GM12878 (cell line): ENCODE results near the gene GGT7. TPM values are rescaled to one million over a fixed set of nuclear protein-coding genes. Genes with fewer than 3 reads are reported as not detected.

ENCODE experiments used
- ATAC-seq: fragments of 200-7000 bp; cut with Tn5 transposase; 3 replicates; pipeline ENCODE4 v1.9.1; 2020; ENCODE audit warnings: mild to moderate bottlenecking, moderate library complexity
- BruUV-seq: library from RNA; stranded (reverse); fragments of 400-500 nt; replicated peaks from 2 replicates; lab custom pipeline; 2021; lab: Mats Ljungman, UMichigan
- CTCF ChIA-PET: fragments of 300-600 bp; sonication (Branson Sonifier 250); formaldehyde crosslinking; extraction: SDS; loops from one replicate; lab custom pipeline; 2021; ENCODE audit warnings: inconsistent platforms; lab: Yijun Ruan, JAX
- POLR2A ChIA-PET: fragments of 350-600 bp; formaldehyde crosslinking; extraction: SDS; loops from one replicate; lab custom pipeline; 2021; ENCODE audit warnings: inconsistent platforms; lab: Charles Lee
- RAD21 ChIA-PET: fragments of 300-600 bp; sonication (Branson Sonifier 250); formaldehyde crosslinking; loops from one replicate; lab custom pipeline; 2023; ENCODE audit warnings: antibody characterized with exemption; ENCODE audit not compliant: unreplicated experiment; lab: Charles Lee
- SMC1A ChIA-PET: fragments of 300-600 bp; sonication (Branson Sonifier 250); formaldehyde crosslinking; loops from one replicate; lab custom pipeline; 2023; ENCODE audit not compliant: unreplicated experiment, uncharacterized antibody; lab: Charles Lee
- DNase-seq: peaks from one replicate; pipeline ENCODE4 v3.0.0-alpha.2; 2011; ENCODE audit warnings: low read depth, low spot score
- FAIRE-seq: peaks from 3 replicates; lab custom pipeline; 2011; peaks lifted over from hg19 to GRCh38; lab: Jason Lieb, UNC
- H2AFZ ChIP-seq: 2 replicates; pipeline ENCODE4 v1.6.0; 2011; ENCODE audit warnings: low read depth, low read length, control low read depth; ENCODE audit not compliant: control insufficient read depth
- H3K27ac ChIP-seq: 2 replicates; pipeline ENCODE4 v1.5.1; 2011; ENCODE audit warnings: control low read depth; ENCODE audit not compliant: control insufficient read depth, insufficient read depth
- H3K27me3 ChIP-seq, 2 experiments: replicated peaks in 1 of 2; 2 replicates each; pipeline versions ENCODE4 v1.6.0 to v1.6.1; 2011; ENCODE audit warnings: low read length in 1 of 2; ENCODE audit not compliant: control insufficient read depth in 2 of 2, insufficient read depth in 2 of 2
- H3K36me3 ChIP-seq, 2 experiments: 2 replicates each; pipeline ENCODE4 v1.5.1; 2011; ENCODE audit warnings: low read length in 1 of 2; ENCODE audit not compliant: control insufficient read depth in 2 of 2, insufficient read depth in 2 of 2
- H3K4me1 ChIP-seq: 2 replicates; pipeline ENCODE4 v1.6.1; 2011; ENCODE audit warnings: mild to moderate bottlenecking, low read length, moderate library complexity, mixed read lengths; ENCODE audit not compliant: control insufficient read depth, insufficient read depth
- H3K4me2 ChIP-seq: 2 replicates; pipeline ENCODE4 v1.6.0; 2011; ENCODE audit warnings: control low read depth; ENCODE audit not compliant: control insufficient read depth, insufficient read depth
- H3K4me3 ChIP-seq: fragments of 200-600 bp; sonication (generic); 2 replicates; pipeline ENCODE4 v1.5.1; 2016
- H3K79me2 ChIP-seq: 2 replicates; pipeline ENCODE4 v1.6.0; 2011; ENCODE audit warnings: low read length; ENCODE audit not compliant: control insufficient read depth, insufficient read depth
- H3K9ac ChIP-seq: 2 replicates; pipeline ENCODE4 v1.8.0; 2011; ENCODE audit warnings: low read length, control low read depth, mixed read lengths; ENCODE audit not compliant: control insufficient read depth, insufficient read depth
- H3K9me3 ChIP-seq: replicated peaks from 3 replicates; pipeline ENCODE4 v1.5.1; 2011; ENCODE audit warnings: mild to moderate bottlenecking, low read length; ENCODE audit not compliant: control insufficient read depth, insufficient read depth
- H4K20me1 ChIP-seq: 2 replicates; pipeline ENCODE4 v1.6.0; 2011; ENCODE audit not compliant: control insufficient read depth, insufficient read depth
- RELB ChIP-seq: fragments of 450-650 bp; IDR thresholded peaks from 2 replicates; pipeline ENCODE4 v1.6.1; 2017; ENCODE audit warnings: low read depth, mild to moderate bottlenecking, moderate library complexity
- SMARCA5 ChIP-seq: fragments of 450-650 bp; IDR thresholded peaks from 2 replicates; pipeline ENCODE4 v1.6.1; 2017; ENCODE audit warnings: mild to moderate bottlenecking
- WGBS: methylation state at CpG from one replicate; pipeline ENCODE4 v1.1.6; 2016; ENCODE audit warnings: low lambda C conversion rate; ENCODE audit not compliant: insufficient replicate concordance, insufficient coverage; ENCODE audit errors: missing lambda C conversion rate; 5-methylcytosine and 5-hydroxymethylcytosine counted together
- in situ Hi-C: fragments of 300-500 bp; cut with MboI; formaldehyde crosslinking; loops from 9 replicates; pipeline ENCODE4 v1.14.3; 2018; ENCODE audit warnings: mixed read lengths
- intact Hi-C: fragments of 100-400 bp; cut with micrococcal nuclease; formaldehyde crosslinking; loops from one replicate; pipeline ENCODE4 v1.14.2; 2022; ENCODE audit not compliant: unreplicated experiment
- polyA plus RNA-seq, 11 experiments: library from polyadenylated mRNA; depleted of rRNA in 4 of 11; unstranded in 6 of 11; stranded (reverse) in 5 of 11; fragments of >200 nt; fragmentation: Nextera tagmentation in 4 of 11; fragmentation: Illumina TruSeq in 1 of 11; extraction: Ambion mirVana in 4 of 11; extraction: Trizol in 1 of 11; gene quantifications; 1 replicate in 1 of 11; 2 replicates in 10 of 11; pipeline versions ENCODE4 v1.2.1 to v1.2.3, GENCODE V29; 2011 to 2016; ENCODE audit warnings: inconsistent platforms in 2 of 11, missing spikeins in 2 of 11, low read depth in 1 of 11
- total RNA-seq, 4 experiments: library from RNA; depleted of rRNA in 3 of 4; stranded (reverse); fragments of >200 nt in 3 of 4; fragmentation: Illumina TruSeq in 1 of 4; extraction: Trizol in 1 of 4; gene quantifications; 2 replicates each; pipeline versions ENCODE4 v1.2.1 to v1.2.3, GENCODE V29; 2013 to 2021

The GGT7 gene
- total and polyA plus RNA-seq, 10 of the 15 experiments (the other 5 are each of a cell fraction or from before 2014, with no cell fraction given) = 0.02 to 14.7 (median 5.3) TPM

DNA sequence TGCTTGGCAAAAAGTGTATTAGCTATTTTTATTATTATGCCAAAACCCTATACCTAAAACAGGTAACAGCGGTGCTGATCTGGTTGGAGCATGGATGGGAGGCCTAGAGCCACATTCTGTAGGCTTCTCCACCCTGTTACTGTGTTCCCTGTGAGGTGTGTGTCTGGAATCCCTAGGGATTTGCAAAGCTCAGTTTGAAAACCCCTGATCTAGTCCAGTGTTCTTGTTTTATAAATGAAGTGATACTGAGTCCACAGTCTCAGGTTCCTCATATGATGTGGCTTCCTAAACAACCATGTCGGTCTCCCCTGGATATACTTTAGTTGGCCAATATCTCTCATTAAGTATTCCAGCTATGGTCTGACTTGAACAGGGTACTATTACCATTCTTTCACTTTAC lies 20.0 kb upstream of the GGT7 start:
- ChIA-PET POLR2A (interaction anchor here (1.2 to 1.5 kb wide), 2 partner anchors 17 to 65 kb away, joined by 4 to 6 read pairs; partner anchors contain the start of gene ACSS2), RAD21 (interaction anchor here (0.6 to 1.0 kb wide), 2 partner anchors 16 kb away, joined by 3 to 6 read pairs; no protein-coding TSS in a partner anchor), CTCF (interaction anchor here (0.7 to 2.1 kb wide), 3 partner anchors 17 to 164 kb away, joined by 3 to 7 read pairs (median 3); partner anchors contain the start of gene ACSS2), SMC1A (interaction anchor here (0.7 to 1.2 kb wide), 3 partner anchors 12 to 155 kb away, joined by 3 to 4 read pairs (median 3); no protein-coding TSS in a partner anchor)
- H3K79me2 ChIP-seq = no peaks in the 10 kb centered on the region
- no peaks in the 10 kb centered on the region for H3K27me3 ChIP-seq
- intact Hi-C loops (no loop called here), in situ Hi-C loops (no loop called here)
- ATAC-seq (no peak), FAIRE-seq (no peak), DNase-seq (no peak)
- no peak overlapping the region for H3K4me3 ChIP-seq
- peaks cover 9% of the 10 kb centered on the region; the same call in 1 of the 2 replicates for H3K4me1 ChIP-seq
- TF ChIP-seq SMARCA5 (no peak), RELB (no peak)
- H3K9ac ChIP-seq = no peak overlapping the region
- BruUV-seq = no TSS peak
- H3K4me2 ChIP-seq = no peak overlapping the region
- no peaks in the 10 kb centered on the region for H3K36me3 ChIP-seq
- WGBS = 73% methylated on average over 2 of the region's 2 CpGs
- no peaks in the 10 kb centered on the region for H4K20me1 ChIP-seq
- no peak overlapping the region for H3K27ac ChIP-seq
- no peak overlapping the region for H2AFZ ChIP-seq
- H3K9me3 ChIP-seq = no peaks in the 10 kb centered on the region
